Mucosa of descending colon (tissue), 3 donors: ENCODE results near the gene PIP5K1C. TPM values are rescaled to one million over a fixed set of nuclear protein-coding genes. Genes with fewer than 3 reads are reported as not detected.

Experiments
- ATAC-seq: fragments of 200-7000 bp; cut with Tn5 transposase; one replicate; pipeline ENCODE4 v1.9.1; 2020; ENCODE audit warnings: mild to moderate bottlenecking, moderate library complexity
- DNase-seq, 3 donors: peaks; one replicate each; pipeline ENCODE4 v3.0.0-alpha.2; 2020
- H3K36me3 ChIP-seq: fragments of 200-600 bp; one replicate; pipeline ENCODE4 v1.8.0; 2021; ENCODE audit warnings: low read depth, mild to moderate bottlenecking
- H3K4me1 ChIP-seq: fragments of 200-600 bp; one replicate; pipeline ENCODE4 v1.8.0; 2021; ENCODE audit warnings: low read depth, mild to moderate bottlenecking
- H3K4me3 ChIP-seq: fragments of 200-600 bp; one replicate; pipeline ENCODE4 v1.8.0; 2021; ENCODE audit warnings: mild to moderate bottlenecking
- H3K9me3 ChIP-seq: fragments of 200-600 bp; one replicate; pipeline ENCODE4 v1.8.0; 2021; ENCODE audit warnings: mild to moderate bottlenecking
- intact Hi-C, 2 donors: fragments of 100-400 bp; cut with DNase I in 1 of 2; cut with micrococcal nuclease in 1 of 2; formaldehyde crosslinking; loops; one replicate each; pipeline versions ENCODE4 v1.11.0 to v1.11.1; 2022; cut with DNase I, micrococcal nuclease
- total RNA-seq, 3 donors: library from RNA; stranded (reverse); fragmentation: NEBNext Ultra II Directional in 2 of 3; extraction: Animal tissue kit (Norgen Biotek cat#: 25700) in 2 of 3; gene quantifications; one replicate each; pipeline versions ENCODE4 v1.2.1 to v1.2.4, GENCODE V29; 2021 to 2023
- TF ChIP-seq, protein P1 (sequence below): fragments of 200-600 bp; IDR thresholded peaks from one replicate; pipeline ENCODE4 v1.8.0; 2022; ENCODE audit warnings: antibody characterized with exemption, mild to moderate bottlenecking
- donor health status: DM: no; HTN: no; CAD: no; lungs with moderate emphysema.
- donor health status: DM: no; HTN: no; CAD: no.
- donor health status: DM: no; HTN: yes; CAD: no.

Gene PIP5K1C
- total RNA-seq, 3 donors from 2014 or later, result 23.1 to 95.2 (median 23.2) TPM

GRCh38 chr19:3696660-3696995 lies 3.6 kb downstream of the PIP5K1C start:
- ATAC-seq (no peak), DNase-seq (no peak)
- H3K4me3 ChIP-seq, result no peak overlapping the region
- no peaks in the 10 kb centered on the region for H3K36me3 ChIP-seq
- intact Hi-C loops, result no loop called here
- H3K9me3 ChIP-seq, result no peaks in the 10 kb centered on the region
- H3K4me1 ChIP-seq, result peaks cover 4% of the 10 kb centered on the region
- TF ChIP-seq, protein P1, sequence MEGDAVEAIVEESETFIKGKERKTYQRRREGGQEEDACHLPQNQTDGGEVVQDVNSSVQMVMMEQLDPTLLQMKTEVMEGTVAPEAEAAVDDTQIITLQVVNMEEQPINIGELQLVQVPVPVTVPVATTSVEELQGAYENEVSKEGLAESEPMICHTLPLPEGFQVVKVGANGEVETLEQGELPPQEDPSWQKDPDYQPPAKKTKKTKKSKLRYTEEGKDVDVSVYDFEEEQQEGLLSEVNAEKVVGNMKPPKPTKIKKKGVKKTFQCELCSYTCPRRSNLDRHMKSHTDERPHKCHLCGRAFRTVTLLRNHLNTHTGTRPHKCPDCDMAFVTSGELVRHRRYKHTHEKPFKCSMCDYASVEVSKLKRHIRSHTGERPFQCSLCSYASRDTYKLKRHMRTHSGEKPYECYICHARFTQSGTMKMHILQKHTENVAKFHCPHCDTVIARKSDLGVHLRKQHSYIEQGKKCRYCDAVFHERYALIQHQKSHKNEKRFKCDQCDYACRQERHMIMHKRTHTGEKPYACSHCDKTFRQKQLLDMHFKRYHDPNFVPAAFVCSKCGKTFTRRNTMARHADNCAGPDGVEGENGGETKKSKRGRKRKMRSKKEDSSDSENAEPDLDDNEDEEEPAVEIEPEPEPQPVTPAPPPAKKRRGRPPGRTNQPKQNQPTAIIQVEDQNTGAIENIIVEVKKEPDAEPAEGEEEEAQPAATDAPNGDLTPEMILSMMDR, result no peak

DNA sequence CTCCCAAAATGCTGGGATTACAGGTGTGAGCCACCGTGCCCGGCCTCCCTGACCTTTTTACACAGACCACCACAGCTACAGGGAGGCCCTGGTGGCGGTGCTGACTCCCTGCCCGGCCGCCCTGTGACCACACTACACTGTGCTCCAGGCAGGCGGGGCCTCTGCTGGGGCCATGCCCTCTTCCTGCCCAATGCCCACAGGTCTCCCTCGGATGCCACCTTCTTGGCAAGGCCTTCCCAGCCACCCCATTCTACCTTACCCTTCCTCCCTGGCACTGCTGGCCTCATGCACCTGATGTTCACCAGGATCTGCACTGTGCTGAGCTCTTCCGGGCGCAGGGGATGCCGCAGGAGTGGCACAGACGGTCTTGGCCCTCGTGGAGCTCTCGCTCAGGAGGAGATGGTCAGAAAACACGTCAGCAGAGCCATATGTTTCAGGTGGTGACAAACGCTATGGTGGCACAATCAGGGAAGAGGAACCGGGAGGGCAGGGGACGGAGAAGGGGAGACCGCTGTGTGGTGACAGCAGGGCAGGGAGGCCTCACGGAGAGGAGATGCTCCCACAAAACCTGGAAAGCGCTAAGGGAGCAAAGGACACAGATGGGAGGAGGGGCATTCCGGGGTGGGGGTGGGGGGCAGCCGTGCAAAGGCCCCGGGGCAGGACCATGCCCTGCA lies 4.1 kb downstream of the PIP5K1C start:
- Histone ChIP-seq H3K4me3 (no peak overlapping the region), H3K36me3 (no peaks in the 10 kb centered on the region), H3K9me3 (no peaks in the 10 kb centered on the region), H3K4me1 (peaks cover 4% of the 10 kb centered on the region)
- TF ChIP-seq, protein P1, result no peak
- ATAC-seq (no peak), DNase-seq (no peak)
- intact Hi-C loops, result no loop called here

DNA sequence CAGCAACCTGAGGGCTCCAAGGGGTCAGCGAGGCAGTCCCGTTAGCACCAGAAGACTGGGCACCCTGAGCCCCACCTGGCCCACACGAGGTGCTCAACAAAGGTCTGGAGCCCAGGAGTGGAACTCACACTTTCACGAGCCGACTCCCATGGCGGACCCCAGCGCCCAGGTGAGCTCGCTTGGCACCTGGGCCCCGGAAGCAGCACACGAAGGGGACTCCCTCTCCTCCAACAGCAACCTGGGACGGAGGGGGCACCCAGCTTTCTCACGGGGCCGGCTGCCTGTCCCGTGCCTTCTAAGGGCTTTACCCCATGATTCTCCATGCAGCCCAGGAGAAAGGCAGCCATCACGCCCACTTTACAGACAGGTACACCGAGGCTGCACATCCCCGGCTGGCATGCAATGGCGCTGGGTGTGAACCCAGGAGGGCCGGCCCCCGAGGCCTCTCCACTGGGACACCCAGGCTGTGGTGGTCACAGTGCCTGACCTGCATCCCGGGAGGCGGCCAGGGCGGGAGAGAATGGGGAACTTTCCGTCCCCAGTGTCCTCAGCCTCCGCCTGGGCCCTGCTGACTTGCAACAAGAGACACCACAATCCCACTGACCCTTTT lies 5.0 kb downstream of the PIP5K1C start:
- Histone ChIP-seq H3K4me1 (peaks cover 4% of the 10 kb centered on the region), H3K4me3 (no peak overlapping the region), H3K9me3 (no peaks in the 10 kb centered on the region), H3K36me3 (no peaks in the 10 kb centered on the region)
- ATAC-seq (no peak), DNase-seq (no peak)
- intact Hi-C loops, result no loop called here
- TF ChIP-seq, protein P1, result no peak

- ATAC-seq, result no peak
- DNase-seq, result no peak
- intact Hi-C loops, result no loop called here
- Histone ChIP-seq H3K4me3 (no peak overlapping the region), H3K4me1 (peaks cover 4% of the 10 kb centered on the region), H3K36me3 (no peaks in the 10 kb centered on the region), H3K9me3 (no peaks in the 10 kb centered on the region)
- TF ChIP-seq, protein P1, result no peak
Measured at GRCh38 chr19:3694361-3695123, 5.7 kb downstream of the PIP5K1C start.

DNA sequence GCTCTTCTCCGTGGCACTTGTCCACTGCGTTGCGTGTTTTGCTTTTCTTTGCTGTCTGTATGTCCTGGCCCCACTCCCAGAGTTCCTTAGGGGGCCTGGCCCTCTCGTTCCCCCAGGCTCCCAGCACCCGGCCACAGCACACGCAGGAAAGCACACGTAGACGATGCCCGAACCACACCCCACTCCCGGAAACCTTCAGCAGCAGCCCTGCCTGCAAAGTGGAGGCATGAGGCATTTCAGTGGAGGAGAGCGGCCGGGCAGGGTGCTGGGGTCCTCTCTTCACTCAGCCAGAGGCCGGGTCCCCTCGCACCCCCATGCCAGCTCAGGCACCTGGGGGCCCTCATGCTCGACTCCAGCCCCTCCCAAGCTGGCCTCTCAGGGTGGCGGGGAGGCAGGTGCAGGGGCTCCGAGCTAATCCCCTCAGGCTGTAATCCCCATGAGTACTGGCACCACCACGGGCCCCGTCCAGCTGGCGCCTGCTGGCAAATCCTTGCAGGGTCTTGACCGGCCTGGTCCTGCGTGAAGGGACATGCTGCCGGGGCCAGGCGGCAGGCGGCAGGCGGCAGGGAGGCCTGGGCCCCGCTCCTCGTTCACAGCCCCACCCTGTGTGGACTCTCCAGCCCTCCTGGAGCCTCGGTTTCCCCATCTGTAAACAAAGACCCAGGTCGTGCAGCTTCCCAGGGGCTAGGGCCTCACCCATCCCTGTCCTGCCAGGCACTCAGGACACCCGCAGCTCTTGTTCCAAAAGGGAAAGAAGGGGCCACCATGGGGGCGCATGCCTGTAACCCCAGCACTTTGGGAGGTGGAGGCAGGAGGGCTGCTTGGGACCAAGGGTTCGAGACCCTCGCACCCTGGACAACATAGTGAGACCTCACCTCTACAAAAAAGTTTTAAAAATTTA lies 7.0 kb downstream of the PIP5K1C start:
- ATAC-seq (no peak), DNase-seq (no peak)
- H3K4me3 ChIP-seq, result no peak overlapping the region
- no peaks in the 10 kb centered on the region for H3K36me3 ChIP-seq
- TF ChIP-seq, protein P1, result no peak
- peaks cover 4% of the 10 kb centered on the region for H3K4me1 ChIP-seq
- no peaks in the 10 kb centered on the region for H3K9me3 ChIP-seq
- intact Hi-C loops, result no loop called here
